AG08396 (cell line): ENCODE measurements around the gene ATF6.
A peak's percentile ranks its signal among the peaks of the same experiment; 100 is the strongest.

Source experiments
- DNase-seq: peaks from one replicate; pipeline ENCODE4 v3.0.0; 2012; ENCODE audit warnings: low spot score, mixed read lengths

The ATF6 gene

GRCh38 chr1:162000053-162000420 is 233.9 kb downstream of the ATF6 start:
- no peak for DNase-seq

GRCh38 chr1:162003061-162003829 is 237.1 kb downstream of the ATF6 start:
- peak; percentile 48 for DNase-seq

GRCh38 chr1:162003830-162004215 is 237.7 kb downstream of the ATF6 start:
- DNase-seq, result peak; percentile 70

GRCh38 chr1:162004441-162004950 is 238.4 kb downstream of the ATF6 start:
- DNase-seq, result no peak

GRCh38 chr1:162006081-162006480 is 240.0 kb downstream of the ATF6 start:
- DNase-seq, result no peak

GRCh38 chr1:162007466-162007865 is 241.3 kb downstream of the ATF6 start:
- no peak for DNase-seq

- no peak for DNase-seq
These were observed 242.7 kb downstream of the ATF6 start for GRCh38 chr1:162008799-162009198.

- DNase-seq, result no peak
These were observed 243.5 kb downstream of the ATF6 start for GRCh38 chr1:162009501-162010174.

- DNase-seq, result no peak
These were observed 244.0 kb downstream of the ATF6 start for GRCh38 chr1:162010175-162010506.

GRCh38 chr1:162011337-162012012 is 245.4 kb downstream of the ATF6 start:
- DNase-seq, result no peak

GRCh38 chr1:162013289-162013688 is 247.2 kb downstream of the ATF6 start:
- DNase-seq, result no peak
